Kidney (tissue), 14 donors: ENCODE measurements around the gene PHYKPL. TPM values are rescaled to one million over a fixed set of nuclear protein-coding genes. Genes with fewer than 3 reads are reported as not detected.

ENCODE experiments used
- DNase-seq, 5 donors: peaks; one replicate each; pipeline ENCODE4 v3.0.0-alpha.2; 2013 to 2020
- FAIRE-seq: peaks from 2 replicates; lab custom pipeline; 2012; peaks lifted over from hg19 to GRCh38; lab: Jason Lieb, UNC
- H3K27ac ChIP-seq, 2 donors: one replicate each; pipeline ENCODE4 v1.7.0; 2013; ENCODE audit warnings: low read depth in 2 of 2, low read length in 2 of 2, inconsistent platforms in 1 of 2
- H3K27me3 ChIP-seq: one replicate; pipeline ENCODE4 v1.7.1; 2013; ENCODE audit warnings: low read length, inconsistent platforms; ENCODE audit not compliant: control insufficient read depth, insufficient read depth
- H3K36me3 ChIP-seq, 3 donors: one replicate each; pipeline versions ENCODE4 v1.7.0 to v1.7.1; 2013; ENCODE audit warnings: low read length in 3 of 3, control low read depth in 1 of 3, inconsistent platforms in 1 of 3; ENCODE audit not compliant: insufficient read depth in 3 of 3, control insufficient read depth in 2 of 3
- H3K4me1 ChIP-seq, 3 donors: one replicate each; pipeline versions ENCODE4 v1.7.0 to v1.7.1; 2013; ENCODE audit warnings: low read length in 3 of 3, inconsistent platforms in 1 of 3, low read depth in 1 of 3; ENCODE audit not compliant: control insufficient read depth in 2 of 3, insufficient read depth in 2 of 3
- H3K4me3 ChIP-seq, 3 donors: one replicate each; pipeline versions ENCODE4 v1.7.0 to v1.8.1; 2013; ENCODE audit warnings: low read length in 3 of 3, control low read depth in 1 of 3, inconsistent platforms in 1 of 3
- H3K9ac ChIP-seq, 3 donors: one replicate each; pipeline versions ENCODE4 v1.7.0 to v1.7.1; 2013; ENCODE audit warnings: low read length in 3 of 3, control low read depth in 1 of 3, inconsistent platforms in 1 of 3
- H3K9me3 ChIP-seq, 3 donors: one replicate each; pipeline versions ENCODE4 v1.7.0 to v1.7.1; 2013; ENCODE audit warnings: low read length in 3 of 3, control low read depth in 1 of 3, inconsistent platforms in 1 of 3; ENCODE audit not compliant: control insufficient read depth in 2 of 3, insufficient read depth in 1 of 3
- intact Hi-C: fragments of 100-400 bp; cut with DNase I; formaldehyde crosslinking; loops from one replicate; pipeline ENCODE4 v1.11.1; 2022
- polyA plus RNA-seq: library from polyadenylated mRNA; stranded (reverse); fragments of 350-450 nt; fragmentation: Illumina TruSeq; extraction: RNeasy Lipid Tissue Mini Kit (QIAGEN cat#74804); gene quantifications from one replicate; pipeline ENCODE4 v1.2.3, GENCODE V29; 2014; ENCODE audit warnings: low read depth, low replicate concordance; ENCODE audit not compliant: insufficient read depth
- total RNA-seq: library from RNA; stranded (reverse); fragmentation: NEBNext Ultra II Directional; extraction: Animal tissue kit (Norgen Biotek cat#: 25700); gene quantifications from one replicate; pipeline ENCODE4 v1.2.1, GENCODE V29; 2021
- TF ChIP-seq, protein P1 (sequence below): IDR thresholded peaks from 3 replicates; pipeline ENCODE4 v1.5.1; 2012; ENCODE audit warnings: mild to moderate bottlenecking, moderate library complexity, borderline replicate concordance; ENCODE audit not compliant: insufficient read depth; ENCODE audit errors: extremely low read depth
- donor health status: control.
- donor health status: control.
- donor health status: control.
- donor health status: control.
- donor health status: control.
- donor health status: DM: yes; HTN: yes; CAD: no.
- donor health status: Normal renal cell carcinoma (clear cell type).

Gene PHYKPL
- total and polyA plus RNA-seq, 2 donors from 2014 or later: 35.3 to 116 TPM

- DNase-seq (peak in 1 of 5 donors; percentile 29), FAIRE-seq (no peak)
- H3K36me3 ChIP-seq: no peaks in the 10 kb centered on the region
- H3K27me3 ChIP-seq: no peaks in the 10 kb centered on the region
- no peak overlapping the region for H3K4me3 ChIP-seq
- intact Hi-C loops: loop anchor here (5.0 to 10.0 kb wide), 2 partner anchors 274 to 316 kb away; partner anchors contain the start of gene COL23A1
- H3K27ac ChIP-seq: no peak overlapping the region
- TF ChIP-seq, protein P1, sequence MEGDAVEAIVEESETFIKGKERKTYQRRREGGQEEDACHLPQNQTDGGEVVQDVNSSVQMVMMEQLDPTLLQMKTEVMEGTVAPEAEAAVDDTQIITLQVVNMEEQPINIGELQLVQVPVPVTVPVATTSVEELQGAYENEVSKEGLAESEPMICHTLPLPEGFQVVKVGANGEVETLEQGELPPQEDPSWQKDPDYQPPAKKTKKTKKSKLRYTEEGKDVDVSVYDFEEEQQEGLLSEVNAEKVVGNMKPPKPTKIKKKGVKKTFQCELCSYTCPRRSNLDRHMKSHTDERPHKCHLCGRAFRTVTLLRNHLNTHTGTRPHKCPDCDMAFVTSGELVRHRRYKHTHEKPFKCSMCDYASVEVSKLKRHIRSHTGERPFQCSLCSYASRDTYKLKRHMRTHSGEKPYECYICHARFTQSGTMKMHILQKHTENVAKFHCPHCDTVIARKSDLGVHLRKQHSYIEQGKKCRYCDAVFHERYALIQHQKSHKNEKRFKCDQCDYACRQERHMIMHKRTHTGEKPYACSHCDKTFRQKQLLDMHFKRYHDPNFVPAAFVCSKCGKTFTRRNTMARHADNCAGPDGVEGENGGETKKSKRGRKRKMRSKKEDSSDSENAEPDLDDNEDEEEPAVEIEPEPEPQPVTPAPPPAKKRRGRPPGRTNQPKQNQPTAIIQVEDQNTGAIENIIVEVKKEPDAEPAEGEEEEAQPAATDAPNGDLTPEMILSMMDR: no peak
- H3K9ac ChIP-seq: no peak overlapping the region
- no peaks in the 10 kb centered on the region for H3K4me1 ChIP-seq
- H3K9me3 ChIP-seq: peaks cover 0 to 2% (median 0%) of the 10 kb centered on the region in 3 donors
Observed at GRCh38 chr5:178278358-178279023, 45.9 kb upstream of the PHYKPL start.

DNA sequence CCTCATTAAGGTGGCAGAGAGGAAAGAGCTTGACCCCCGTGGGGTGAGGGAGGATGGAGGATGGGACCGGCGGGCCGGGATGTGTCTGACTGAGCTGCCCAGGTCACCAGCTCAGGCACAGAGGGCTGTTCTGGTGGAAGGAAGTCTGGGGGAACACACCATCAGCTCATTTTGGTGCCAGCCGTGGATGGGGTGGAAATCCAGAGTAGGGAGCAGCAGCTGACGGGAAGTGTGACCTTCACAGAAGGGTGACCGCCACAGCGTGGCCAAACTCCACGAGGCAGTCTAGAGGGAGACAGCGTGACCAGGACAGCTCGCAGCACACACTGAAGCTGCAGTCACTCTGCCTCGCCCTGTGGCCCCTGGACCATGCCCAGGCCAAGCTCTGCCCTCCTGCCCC lies 45.3 kb upstream of the PHYKPL start:
- FAIRE-seq: no peak

GRCh38 chr5:178277346-178277745 lies 44.7 kb upstream of the PHYKPL start:
- TF ChIP-seq, protein P1: no peak
- Histone ChIP-seq H3K27ac (no peak overlapping the region), H3K4me1 (no peaks in the 10 kb centered on the region), H3K9ac (no peak overlapping the region), H3K36me3 (no peaks in the 10 kb centered on the region), H3K4me3 (no peak overlapping the region), H3K9me3 (no peaks in the 10 kb centered on the region), H3K27me3 (no peaks in the 10 kb centered on the region)
- DNase-seq: peak in 1 of 5 donors; percentile 20
- intact Hi-C loops: loop anchor here (5.0 to 10.0 kb wide), 2 partner anchors 275 to 317 kb away; partner anchors contain the start of gene COL23A1
- no peak for FAIRE-seq

More for the DNA sequence above, 45.3 kb upstream of the PHYKPL start:
- Histone ChIP-seq H3K4me3 (no peak overlapping the region), H3K4me1 (no peaks in the 10 kb centered on the region), H3K36me3 (no peaks in the 10 kb centered on the region), H3K27ac (no peak overlapping the region), H3K27me3 (no peaks in the 10 kb centered on the region), H3K9me3 (no peaks in the 10 kb centered on the region), H3K9ac (no peak overlapping the region)
- TF ChIP-seq, protein P1: no peak
- peak in 1 of 5 donors; percentile 70 for DNase-seq
- intact Hi-C loops: loop anchor here (5.0 to 10.0 kb wide), 2 partner anchors 274 to 317 kb away; partner anchors contain the start of gene COL23A1
